Activated CD4-positive, alpha-beta T cell treated with anti-CD3 and anti-CD28 coated beads, Interleukin-2, amount 50 U/mL, for 24 hours (primary cell): Measurements from ENCODE around the gene SPHK2.
"Not testable (repeated sequence)": the region's sequence is repeated elsewhere in the genome, so short reads cannot be mapped to it uniquely, and the experiment has no call there.

ENCODE experiments used
- DNase-seq, 2 donors: peaks; one replicate each; pipeline ENCODE4 v3.0.0-alpha.2; 2020; ENCODE audit warnings: low read depth in 1 of 2, low spot score in 1 of 2

The SPHK2 gene

DNA sequence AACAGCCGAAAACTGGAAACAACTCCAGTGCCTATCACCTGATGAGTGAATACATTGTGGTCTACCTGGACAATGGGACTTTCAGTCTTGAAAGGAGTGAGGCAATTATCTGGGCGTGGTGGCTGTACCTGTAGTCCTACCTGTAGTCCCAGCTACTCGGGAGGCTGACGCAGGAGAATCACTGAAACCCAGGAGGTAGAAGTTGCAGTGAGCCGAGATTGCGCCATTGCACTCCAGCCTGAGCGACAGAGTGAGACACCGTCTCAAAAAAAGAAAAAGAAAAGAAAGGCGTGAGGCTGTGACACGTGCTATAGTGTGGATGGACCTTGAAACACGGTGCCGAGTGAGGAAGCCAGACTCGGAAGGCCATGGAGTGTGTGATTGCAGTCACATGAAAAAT lies 57.6 kb downstream of the SPHK2 start:
- DNase-seq: no peak

DNA sequence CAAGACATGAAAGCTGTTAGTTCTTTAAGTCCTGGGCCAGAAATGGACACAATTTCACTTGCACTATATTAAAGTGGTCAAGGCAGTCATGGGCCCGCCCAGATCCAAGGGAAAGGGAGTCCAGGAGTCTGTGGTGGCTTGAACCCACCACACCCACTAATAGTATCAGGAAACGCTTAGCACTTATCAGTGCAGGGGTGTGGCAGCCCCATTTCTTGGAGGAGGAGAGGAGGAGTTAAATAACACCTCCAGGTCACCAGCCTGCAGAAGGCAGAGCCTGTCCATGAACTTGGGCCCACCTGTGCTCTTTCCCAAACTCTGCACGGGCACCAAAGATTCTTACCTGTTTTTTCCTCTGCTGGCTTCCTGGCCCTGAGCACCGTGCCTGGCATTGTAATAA lies 58.9 kb downstream of the SPHK2 start:
- DNase-seq: no peak

DNA sequence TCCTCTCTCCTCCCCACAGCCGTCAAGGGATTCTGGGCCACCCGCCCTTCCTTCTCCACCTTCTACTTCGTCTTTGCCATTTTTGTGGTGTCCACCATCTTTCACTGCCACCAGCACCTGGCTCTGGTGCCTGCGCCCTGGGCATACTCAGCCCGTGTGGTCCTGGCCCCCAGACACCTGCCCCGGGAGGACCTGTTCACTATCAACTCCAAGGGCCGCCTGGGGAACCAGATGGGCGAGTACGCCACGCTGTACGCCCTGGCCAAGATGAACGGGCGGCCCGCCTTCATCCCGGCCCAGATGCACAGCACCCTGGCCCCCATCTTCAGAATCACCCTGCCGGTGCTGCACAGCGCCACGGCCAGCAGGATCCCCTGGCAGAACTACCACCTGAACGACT lies 60.7 kb downstream of the SPHK2 start:
- DNase-seq: not testable (repeated sequence)
